ENCODE measurements around the gene SNAI3. TPM values are rescaled to one million over a fixed set of nuclear protein-coding genes. Genes with fewer than 3 reads are reported as not detected.

The SNAI3 gene
- total and polyA plus RNA-seq, 9 of the 15 experiments (the other 6 are each of a cell fraction or from before 2014, with no cell fraction given): 0.04 to 4.1 (median 0.80) TPM; not detected in 1

DNA sequence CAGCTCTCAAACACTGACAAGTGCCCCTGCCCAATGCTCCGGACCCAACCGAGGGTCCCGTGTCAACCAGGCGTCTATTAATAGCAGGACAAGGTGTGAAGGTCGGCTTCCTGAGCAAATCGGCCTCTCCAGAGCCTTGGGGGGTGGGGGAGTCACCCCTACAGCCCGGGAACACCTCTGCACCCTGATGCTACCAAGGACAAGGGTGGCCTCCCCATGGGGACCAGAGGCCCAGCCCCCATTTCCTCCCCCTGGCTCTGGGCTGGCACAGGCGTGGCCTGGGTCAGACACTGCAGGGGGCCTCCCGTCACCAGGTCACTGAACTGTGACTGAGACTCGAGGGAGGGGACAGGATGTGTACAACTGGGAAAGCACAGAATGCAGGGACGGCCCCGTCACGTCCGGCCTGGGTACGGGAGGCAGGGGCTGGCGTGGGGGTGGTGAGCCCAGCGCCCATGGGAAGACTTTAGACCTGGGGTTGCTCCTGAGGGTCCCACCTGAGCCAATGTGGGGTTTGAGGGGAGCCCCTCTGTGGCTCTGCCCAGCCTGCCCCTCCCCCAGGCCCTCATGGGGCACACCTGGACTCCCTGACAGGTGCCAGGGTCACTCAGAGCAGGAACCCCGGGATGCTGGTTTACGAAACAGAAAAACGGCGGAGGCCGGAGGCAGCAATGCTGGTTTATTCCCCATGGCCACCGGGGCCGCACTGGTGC is 34.9 kb downstream of the SNAI3 start (continued):
- TF ChIP-seq, protein P1, sequence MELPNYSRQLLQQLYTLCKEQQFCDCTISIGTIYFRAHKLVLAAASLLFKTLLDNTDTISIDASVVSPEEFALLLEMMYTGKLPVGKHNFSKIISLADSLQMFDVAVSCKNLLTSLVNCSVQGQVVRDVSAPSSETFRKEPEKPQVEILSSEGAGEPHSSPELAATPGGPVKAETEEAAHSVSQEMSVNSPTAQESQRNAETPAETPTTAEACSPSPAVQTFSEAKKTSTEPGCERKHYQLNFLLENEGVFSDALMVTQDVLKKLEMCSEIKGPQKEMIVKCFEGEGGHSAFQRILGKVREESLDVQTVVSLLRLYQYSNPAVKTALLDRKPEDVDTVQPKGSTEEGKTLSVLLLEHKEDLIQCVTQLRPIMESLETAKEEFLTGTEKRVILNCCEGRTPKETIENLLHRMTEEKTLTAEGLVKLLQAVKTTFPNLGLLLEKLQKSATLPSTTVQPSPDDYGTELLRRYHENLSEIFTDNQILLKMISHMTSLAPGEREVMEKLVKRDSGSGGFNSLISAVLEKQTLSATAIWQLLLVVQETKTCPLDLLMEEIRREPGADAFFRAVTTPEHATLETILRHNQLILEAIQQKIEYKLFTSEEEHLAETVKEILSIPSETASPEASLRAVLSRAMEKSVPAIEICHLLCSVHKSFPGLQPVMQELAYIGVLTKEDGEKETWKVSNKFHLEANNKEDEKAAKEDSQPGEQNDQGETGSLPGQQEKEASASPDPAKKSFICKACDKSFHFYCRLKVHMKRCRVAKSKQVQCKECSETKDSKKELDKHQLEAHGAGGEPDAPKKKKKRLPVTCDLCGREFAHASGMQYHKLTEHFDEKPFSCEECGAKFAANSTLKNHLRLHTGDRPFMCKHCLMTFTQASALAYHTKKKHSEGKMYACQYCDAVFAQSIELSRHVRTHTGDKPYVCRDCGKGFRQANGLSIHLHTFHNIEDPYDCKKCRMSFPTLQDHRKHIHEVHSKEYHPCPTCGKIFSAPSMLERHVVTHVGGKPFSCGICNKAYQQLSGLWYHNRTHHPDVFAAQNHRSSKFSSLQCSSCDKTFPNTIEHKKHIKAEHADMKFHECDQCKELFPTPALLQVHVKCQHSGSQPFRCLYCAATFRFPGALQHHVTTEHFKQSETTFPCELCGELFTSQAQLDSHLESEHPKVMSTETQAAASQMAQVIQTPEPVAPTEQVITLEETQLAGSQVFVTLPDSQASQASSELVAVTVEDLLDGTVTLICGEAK (IDR thresholded peaks at IDR 0.05): peak; percentile 89
- TF ChIP-seq, protein P1 (CRISPR knock-in tag; IDR thresholded peaks at IDR 0.05): no peak
- TF ChIP-seq KDM4B (IDR thresholded peaks at IDR 0.05; ENCODE audit: borderline replicate concordance in 2 of 2, low read depth in 1 of 2) (no peak), PHF20 (IDR thresholded peaks at IDR 0.05; ENCODE audit: partially characterized antibody) (no peak), MEIS2 (IDR thresholded peaks at IDR 0.05; ENCODE audit: partially characterized antibody) (no peak), ZNF282 (CRISPR knock-in tag; IDR thresholded peaks at IDR 0.05) (no peak), PTRF (tag; IDR thresholded peaks at IDR 0.05) (no peak), TBL1XR1 (IDR thresholded peaks at IDR 0.05; ENCODE audit: low read length in 2 of 2) (no peak), C11orf30 (IDR thresholded peaks at IDR 0.05; ENCODE audit: low read depth) (no peak)
- TF ChIP-seq, protein P2, sequence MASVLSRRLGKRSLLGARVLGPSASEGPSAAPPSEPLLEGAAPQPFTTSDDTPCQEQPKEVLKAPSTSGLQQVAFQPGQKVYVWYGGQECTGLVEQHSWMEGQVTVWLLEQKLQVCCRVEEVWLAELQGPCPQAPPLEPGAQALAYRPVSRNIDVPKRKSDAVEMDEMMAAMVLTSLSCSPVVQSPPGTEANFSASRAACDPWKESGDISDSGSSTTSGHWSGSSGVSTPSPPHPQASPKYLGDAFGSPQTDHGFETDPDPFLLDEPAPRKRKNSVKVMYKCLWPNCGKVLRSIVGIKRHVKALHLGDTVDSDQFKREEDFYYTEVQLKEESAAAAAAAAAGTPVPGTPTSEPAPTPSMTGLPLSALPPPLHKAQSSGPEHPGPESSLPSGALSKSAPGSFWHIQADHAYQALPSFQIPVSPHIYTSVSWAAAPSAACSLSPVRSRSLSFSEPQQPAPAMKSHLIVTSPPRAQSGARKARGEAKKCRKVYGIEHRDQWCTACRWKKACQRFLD (CRISPR knock-in tag; IDR thresholded peaks at IDR 0.05): no peak
- TF ChIP-seq, protein P3, sequence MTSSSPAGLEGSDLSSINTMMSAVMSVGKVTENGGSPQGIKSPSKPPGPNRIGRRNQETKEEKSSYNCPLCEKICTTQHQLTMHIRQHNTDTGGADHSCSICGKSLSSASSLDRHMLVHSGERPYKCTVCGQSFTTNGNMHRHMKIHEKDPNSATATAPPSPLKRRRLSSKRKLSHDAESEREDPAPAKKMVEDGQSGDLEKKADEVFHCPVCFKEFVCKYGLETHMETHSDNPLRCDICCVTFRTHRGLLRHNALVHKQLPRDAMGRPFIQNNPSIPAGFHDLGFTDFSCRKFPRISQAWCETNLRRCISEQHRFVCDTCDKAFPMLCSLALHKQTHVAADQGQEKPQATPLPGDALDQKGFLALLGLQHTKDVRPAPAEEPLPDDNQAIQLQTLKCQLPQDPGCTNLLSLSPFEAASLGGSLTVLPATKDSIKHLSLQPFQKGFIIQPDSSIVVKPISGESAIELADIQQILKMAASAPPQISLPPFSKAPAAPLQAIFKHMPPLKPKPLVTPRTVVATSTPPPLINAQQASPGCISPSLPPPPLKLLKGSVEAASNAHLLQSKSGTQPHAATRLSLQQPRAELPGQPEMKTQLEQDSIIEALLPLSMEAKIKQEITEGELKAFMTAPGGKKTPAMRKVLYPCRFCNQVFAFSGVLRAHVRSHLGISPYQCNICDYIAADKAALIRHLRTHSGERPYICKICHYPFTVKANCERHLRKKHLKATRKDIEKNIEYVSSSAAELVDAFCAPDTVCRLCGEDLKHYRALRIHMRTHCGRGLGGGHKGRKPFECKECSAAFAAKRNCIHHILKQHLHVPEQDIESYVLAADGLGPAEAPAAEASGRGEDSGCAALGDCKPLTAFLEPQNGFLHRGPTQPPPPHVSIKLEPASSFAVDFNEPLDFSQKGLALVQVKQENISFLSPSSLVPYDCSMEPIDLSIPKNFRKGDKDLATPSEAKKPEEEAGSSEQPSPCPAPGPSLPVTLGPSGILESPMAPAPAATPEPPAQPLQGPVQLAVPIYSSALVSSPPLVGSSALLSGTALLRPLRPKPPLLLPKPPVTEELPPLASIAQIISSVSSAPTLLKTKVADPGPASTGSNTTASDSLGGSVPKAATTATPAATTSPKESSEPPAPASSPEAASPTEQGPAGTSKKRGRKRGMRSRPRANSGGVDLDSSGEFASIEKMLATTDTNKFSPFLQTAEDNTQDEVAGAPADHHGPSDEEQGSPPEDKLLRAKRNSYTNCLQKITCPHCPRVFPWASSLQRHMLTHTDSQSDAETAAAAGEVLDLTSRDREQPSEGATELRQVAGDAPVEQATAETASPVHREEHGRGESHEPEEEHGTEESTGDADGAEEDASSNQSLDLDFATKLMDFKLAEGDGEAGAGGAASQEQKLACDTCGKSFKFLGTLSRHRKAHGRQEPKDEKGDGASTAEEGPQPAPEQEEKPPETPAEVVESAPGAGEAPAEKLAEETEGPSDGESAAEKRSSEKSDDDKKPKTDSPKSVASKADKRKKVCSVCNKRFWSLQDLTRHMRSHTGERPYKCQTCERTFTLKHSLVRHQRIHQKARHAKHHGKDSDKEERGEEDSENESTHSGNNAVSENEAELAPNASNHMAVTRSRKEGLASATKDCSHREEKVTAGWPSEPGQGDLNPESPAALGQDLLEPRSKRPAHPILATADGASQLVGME (CRISPR knock-in tag; IDR thresholded peaks at IDR 0.05): 0 out of 2 replicates have a peak, but pooled peaks have one; percentile 10

All from K562 (cell line).